Panc1 (cell line): ENCODE data around the gene LHB. TPM values are rescaled to one million over a fixed set of nuclear protein-coding genes. Genes with fewer than 3 reads are reported as not detected.

Source experiments
- ATAC-seq: fragments of 200-7000 bp; cut with Tn5 transposase; 2 replicates; pipeline ENCODE4 v1.9.1; 2020; ENCODE audit warnings: mild to moderate bottlenecking, moderate library complexity
- BruUV-seq: library from RNA; stranded (reverse); fragments of 400-500 nt; replicated peaks from 2 replicates; lab custom pipeline; 2021; lab: Mats Ljungman, UMichigan
- CTCF ChIA-PET: fragments of 300-600 bp; sonication (Branson Sonifier 250); formaldehyde crosslinking; loops from one replicate; lab custom pipeline; 2022; ENCODE audit warnings: antibody characterized with exemption; lab: Charles Lee
- POLR2A ChIA-PET: fragments of 300-600 bp; sonication (Branson Sonifier 250); formaldehyde crosslinking; loops from one replicate; lab custom pipeline; 2022; ENCODE audit warnings: antibody characterized with exemption; lab: Charles Lee
- DNase-seq: peaks from one replicate; pipeline ENCODE4 v3.0.0-alpha.2; 2010; ENCODE audit warnings: low read depth, low spot score
- H3K27ac ChIP-seq: 2 replicates; pipeline ENCODE4 v1.5.1; 2011; ENCODE audit warnings: mild to moderate bottlenecking, low read length, inconsistent platforms
- H3K27me3 ChIP-seq: fragments of 200-500 bp; sonication (Bioruptor generic); 2 replicates; pipeline ENCODE4 v1.6.0; 2014; ENCODE audit warnings: low read length, inconsistent platforms; ENCODE audit not compliant: control insufficient read depth, insufficient read depth
- H3K36me3 ChIP-seq: fragments of 200-500 bp; sonication (Bioruptor generic); 2 replicates; pipeline ENCODE4 v1.5.1; 2014; ENCODE audit warnings: inconsistent platforms, mild to moderate bottlenecking, low read length, moderate library complexity; ENCODE audit not compliant: control insufficient read depth, insufficient read depth
- H3K4me1 ChIP-seq: 2 replicates; pipeline ENCODE4 v1.5.1; 2011; ENCODE audit warnings: inconsistent platforms, mild to moderate bottlenecking, low read length, moderate library complexity; ENCODE audit not compliant: control insufficient read depth, insufficient read depth
- H3K4me3 ChIP-seq, 2 experiments: 2 replicates each; pipeline ENCODE4 v1.5.1; 2011 to 2012; ENCODE audit warnings: low read depth in 2 of 2, low read length in 2 of 2, mild to moderate bottlenecking in 2 of 2, inconsistent platforms in 1 of 2, moderate library complexity in 1 of 2
- H3K9me3 ChIP-seq: fragments of 200-500 bp; sonication (Bioruptor generic); 2 replicates; pipeline ENCODE4 v1.5.1; 2014; ENCODE audit warnings: low read depth, mild to moderate bottlenecking, inconsistent platforms, low read length, moderate library complexity; ENCODE audit not compliant: control insufficient read depth, insufficient read depth
- POLR2AphosphoS5 ChIP-seq: IDR thresholded peaks from 2 replicates; pipeline ENCODE4 v1.6.1; 2012; ENCODE audit warnings: mild to moderate bottlenecking, low read depth, low read length, moderate library complexity
- SIN3A ChIP-seq: IDR thresholded peaks from 2 replicates; pipeline ENCODE4 v1.6.1; 2012; ENCODE audit warnings: low read depth, mild to moderate bottlenecking, low read length, moderate library complexity, borderline replicate concordance; ENCODE audit not compliant: insufficient read depth
- TCF7L2 ChIP-seq: IDR thresholded peaks from 2 replicates; pipeline ENCODE4 v1.6.1; 2011; ENCODE audit warnings: mild to moderate bottlenecking, low read depth, low read length, inconsistent platforms
- in situ Hi-C: cut with HindIII; loops from 2 replicates; pipeline ENCODE4 v1.10.0; 2016; ENCODE audit warnings: low sequenced_read_pairs, low pct_unique_long_range_greater_than_20kb
- intact Hi-C: fragments of 100-400 bp; cut with micrococcal nuclease; formaldehyde crosslinking; loops from one replicate; pipeline ENCODE4 v1.10.0; 2022; ENCODE audit not compliant: unreplicated experiment
- total RNA-seq: library from RNA; stranded (reverse); gene quantifications from one replicate; pipeline ENCODE4 v1.2.1, GENCODE V29; 2021; ENCODE audit not compliant: unreplicated experiment
- TF ChIP-seq, protein P1 (sequence below): fragments of 450-650 bp; IDR thresholded peaks from 2 replicates; pipeline ENCODE4 v1.5.1; 2017; ENCODE audit warnings: mild to moderate bottlenecking
- TF ChIP-seq, protein P2 (sequence below), 2 experiments: IDR thresholded peaks; 2 replicates each; pipeline ENCODE4 v1.6.1; 2011 to 2012; ENCODE audit warnings: low read depth in 2 of 2, control low read depth in 1 of 2, low read length in 1 of 2, mild to moderate bottlenecking in 1 of 2, moderate library complexity in 1 of 2; ENCODE audit not compliant: insufficient read depth in 1 of 2

The LHB gene
- total RNA-seq, 1 experiment from 2014 or later, result 0.39 TPM

DNA sequence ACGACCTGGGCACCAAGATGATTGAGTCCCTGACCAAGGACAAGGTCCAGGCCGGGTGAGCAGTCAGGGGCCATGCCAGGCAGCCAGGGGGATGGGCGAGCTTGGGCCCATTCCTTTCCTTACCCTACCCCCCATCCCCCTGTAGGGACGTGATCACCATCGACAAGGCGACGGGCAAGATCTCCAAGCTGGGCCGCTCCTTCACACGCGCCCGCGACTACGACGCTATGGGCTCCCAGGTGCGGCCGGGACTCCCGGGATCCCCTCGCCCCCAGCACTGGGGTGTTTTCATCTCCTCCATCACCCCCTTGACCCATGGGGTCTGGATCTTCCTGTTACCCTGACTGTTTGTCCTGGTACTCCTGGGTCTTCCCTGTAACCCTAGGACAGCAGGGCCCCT lies 7.1 kb downstream of the LHB start:
- intact Hi-C loops, result no loop called here
- ChIA-PET POLR2A (interaction anchor here (1.1 kb wide), 1 partner anchor 16 kb away, joined by 6 read pairs; the partner anchor contains the start of gene RUVBL2), CTCF (interaction anchor here (1.2 kb wide), 1 partner anchor 10 kb away, joined by 4 read pairs; no protein-coding TSS in a partner anchor)
- Histone ChIP-seq H3K4me3 (no peak overlapping the region), H3K27ac (no peak overlapping the region), H3K9me3 (no peaks in the 10 kb centered on the region), H3K4me1 (no peaks in the 10 kb centered on the region), H3K36me3 (no peaks in the 10 kb centered on the region; the same call in 1 of the 2 replicates), H3K27me3 (no peaks in the 10 kb centered on the region)
- DNase-seq (no peak), ATAC-seq (0 out of 2 replicates have a peak, but pooled peaks have one; percentile 29)
- BruUV-seq, result no TSS peak
- TF ChIP-seq SIN3A (no peak), POLR2AphosphoS5 (no peak), TCF7L2 (no peak)
- TF ChIP-seq, protein P1, sequence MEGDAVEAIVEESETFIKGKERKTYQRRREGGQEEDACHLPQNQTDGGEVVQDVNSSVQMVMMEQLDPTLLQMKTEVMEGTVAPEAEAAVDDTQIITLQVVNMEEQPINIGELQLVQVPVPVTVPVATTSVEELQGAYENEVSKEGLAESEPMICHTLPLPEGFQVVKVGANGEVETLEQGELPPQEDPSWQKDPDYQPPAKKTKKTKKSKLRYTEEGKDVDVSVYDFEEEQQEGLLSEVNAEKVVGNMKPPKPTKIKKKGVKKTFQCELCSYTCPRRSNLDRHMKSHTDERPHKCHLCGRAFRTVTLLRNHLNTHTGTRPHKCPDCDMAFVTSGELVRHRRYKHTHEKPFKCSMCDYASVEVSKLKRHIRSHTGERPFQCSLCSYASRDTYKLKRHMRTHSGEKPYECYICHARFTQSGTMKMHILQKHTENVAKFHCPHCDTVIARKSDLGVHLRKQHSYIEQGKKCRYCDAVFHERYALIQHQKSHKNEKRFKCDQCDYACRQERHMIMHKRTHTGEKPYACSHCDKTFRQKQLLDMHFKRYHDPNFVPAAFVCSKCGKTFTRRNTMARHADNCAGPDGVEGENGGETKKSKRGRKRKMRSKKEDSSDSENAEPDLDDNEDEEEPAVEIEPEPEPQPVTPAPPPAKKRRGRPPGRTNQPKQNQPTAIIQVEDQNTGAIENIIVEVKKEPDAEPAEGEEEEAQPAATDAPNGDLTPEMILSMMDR, result no peak
- TF ChIP-seq, protein P2, sequence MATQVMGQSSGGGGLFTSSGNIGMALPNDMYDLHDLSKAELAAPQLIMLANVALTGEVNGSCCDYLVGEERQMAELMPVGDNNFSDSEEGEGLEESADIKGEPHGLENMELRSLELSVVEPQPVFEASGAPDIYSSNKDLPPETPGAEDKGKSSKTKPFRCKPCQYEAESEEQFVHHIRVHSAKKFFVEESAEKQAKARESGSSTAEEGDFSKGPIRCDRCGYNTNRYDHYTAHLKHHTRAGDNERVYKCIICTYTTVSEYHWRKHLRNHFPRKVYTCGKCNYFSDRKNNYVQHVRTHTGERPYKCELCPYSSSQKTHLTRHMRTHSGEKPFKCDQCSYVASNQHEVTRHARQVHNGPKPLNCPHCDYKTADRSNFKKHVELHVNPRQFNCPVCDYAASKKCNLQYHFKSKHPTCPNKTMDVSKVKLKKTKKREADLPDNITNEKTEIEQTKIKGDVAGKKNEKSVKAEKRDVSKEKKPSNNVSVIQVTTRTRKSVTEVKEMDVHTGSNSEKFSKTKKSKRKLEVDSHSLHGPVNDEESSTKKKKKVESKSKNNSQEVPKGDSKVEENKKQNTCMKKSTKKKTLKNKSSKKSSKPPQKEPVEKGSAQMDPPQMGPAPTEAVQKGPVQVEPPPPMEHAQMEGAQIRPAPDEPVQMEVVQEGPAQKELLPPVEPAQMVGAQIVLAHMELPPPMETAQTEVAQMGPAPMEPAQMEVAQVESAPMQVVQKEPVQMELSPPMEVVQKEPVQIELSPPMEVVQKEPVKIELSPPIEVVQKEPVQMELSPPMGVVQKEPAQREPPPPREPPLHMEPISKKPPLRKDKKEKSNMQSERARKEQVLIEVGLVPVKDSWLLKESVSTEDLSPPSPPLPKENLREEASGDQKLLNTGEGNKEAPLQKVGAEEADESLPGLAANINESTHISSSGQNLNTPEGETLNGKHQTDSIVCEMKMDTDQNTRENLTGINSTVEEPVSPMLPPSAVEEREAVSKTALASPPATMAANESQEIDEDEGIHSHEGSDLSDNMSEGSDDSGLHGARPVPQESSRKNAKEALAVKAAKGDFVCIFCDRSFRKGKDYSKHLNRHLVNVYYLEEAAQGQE (IDR thresholded peaks at IDR 0.05; ENCODE audit: insufficient read depth in 1 of 2, low read depth in 2 of 2, low read length in 1 of 2), result no peak
- in situ Hi-C loops, result no loop called here

DNA sequence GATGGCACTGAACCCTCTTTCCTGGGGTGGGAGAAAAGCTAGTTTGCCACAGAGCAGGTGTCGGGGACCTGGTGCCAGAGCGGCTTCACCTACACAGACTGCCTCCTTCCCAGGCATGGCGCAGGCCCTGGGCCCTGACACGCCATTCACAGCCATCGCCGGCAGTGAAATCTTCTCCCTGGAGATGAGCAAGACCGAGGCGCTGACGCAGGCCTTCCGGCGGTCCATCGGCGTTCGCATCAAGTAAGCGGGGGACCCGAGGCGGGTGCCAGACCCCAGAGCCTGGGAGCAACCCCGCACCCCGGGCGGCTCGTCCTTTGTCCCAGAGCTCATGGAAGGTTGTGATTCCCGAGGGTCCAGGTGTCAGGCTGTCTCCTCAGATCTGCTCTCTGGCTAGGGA lies 10.0 kb downstream of the LHB start:
- DNase-seq, result no peak
- no peaks in the 10 kb centered on the region for H3K9me3 ChIP-seq
- TF ChIP-seq POLR2AphosphoS5, result no peak
- TF ChIP-seq TCF7L2, result no peak
- no peak for TF ChIP-seq SIN3A
- TF ChIP-seq, protein P1, result no peak
- TF ChIP-seq, protein P2 (IDR thresholded peaks at IDR 0.05; ENCODE audit: insufficient read depth in 1 of 2, low read depth in 2 of 2, low read length in 1 of 2), result no peak
- H3K36me3 ChIP-seq, result peaks cover 4% of the 10 kb centered on the region
- ChIA-PET CTCF (no interaction called here), POLR2A (interaction anchor here (0.6 kb wide), 1 partner anchor 379 kb away, joined by 7 read pairs; no protein-coding TSS in a partner anchor)
- H3K27me3 ChIP-seq, result no peaks in the 10 kb centered on the region
- BruUV-seq, result no TSS peak
- no peaks in the 10 kb centered on the region for H3K4me1 ChIP-seq
- H3K27ac ChIP-seq, result no peak overlapping the region
- in situ Hi-C loops (no loop called here), intact Hi-C loops (no loop called here)
- H3K4me3 ChIP-seq, result no peak overlapping the region
- ATAC-seq, result no peak
